WTC11 (cell line): ENCODE results near the gene SEMA4F.

Experiments
- ESRRA ChIP-seq: sonication (generic); formaldehyde crosslinking; IDR thresholded peaks from 2 replicates; pipeline ENCODE4 v1.8.1; 2022; ENCODE audit warnings: mild to moderate bottlenecking, missing genetic modification reagents, borderline replicate concordance
- NR1H2 ChIP-seq: sonication (generic); formaldehyde crosslinking; IDR thresholded peaks from 2 replicates; pipeline ENCODE4 v1.9.0; 2021; ENCODE audit warnings: mild to moderate bottlenecking, moderate library complexity, missing genetic modification reagents

DNA sequence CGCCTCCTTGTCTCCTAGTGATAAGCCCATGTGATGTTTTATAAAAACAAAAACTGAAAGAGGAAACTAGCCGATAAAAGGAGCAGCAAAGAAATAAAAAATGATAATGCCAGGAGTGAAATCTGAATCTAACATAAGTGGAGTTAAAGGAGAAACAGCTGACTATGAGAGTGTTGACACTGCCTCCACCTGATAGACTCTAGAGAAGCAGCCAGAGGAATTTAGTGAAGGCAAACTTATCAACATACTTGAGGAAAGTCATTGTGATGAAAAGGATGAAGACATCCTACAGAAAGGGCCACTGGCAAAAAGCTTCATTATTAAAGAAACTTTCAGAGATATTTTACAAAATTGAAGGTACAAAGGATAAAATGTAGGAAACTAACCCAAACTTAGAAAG, 7.8 kb upstream of the SEMA4F start:
- TF ChIP-seq ESRRA (CRISPR knock-in tag) = no peak
- TF ChIP-seq NR1H2 = no peak
